ENCODE results near the gene ZNF350.
"Not testable (repeated sequence)": the region's sequence is repeated elsewhere in the genome, so short reads cannot be mapped to it uniquely, and the experiment has no call there.

The ZNF350 gene

GRCh38 chr19:51994048-51994644, 7.5 kb upstream of the ZNF350 start:
- Histone ChIP-seq H3K4me1 (ENCODE audit: control insufficient read depth, insufficient read depth, low read length) (no peaks in the 10 kb centered on the region), H3K27ac (ENCODE audit: low read depth, low read length) (no peak overlapping the region), H3K36me3 (ENCODE audit: control insufficient read depth, insufficient read depth, low read length) (peaks cover 32% of the 10 kb centered on the region), H3K27me3 (ENCODE audit: control insufficient read depth, insufficient read depth, low read length) (no peaks in the 10 kb centered on the region), H3K9ac (ENCODE audit: low read length) (no peak overlapping the region), H3K4me3 (ENCODE audit: low read length) (no peak overlapping the region)

- Histone ChIP-seq H3K27me3 (ENCODE audit: control insufficient read depth, insufficient read depth, low read length) (no peaks in the 10 kb centered on the region), H3K27ac (ENCODE audit: low read depth, low read length) (no peak overlapping the region), H3K9ac (ENCODE audit: low read length) (no peak overlapping the region), H3K4me1 (ENCODE audit: control insufficient read depth, insufficient read depth, low read length) (no peaks in the 10 kb centered on the region), H3K36me3 (ENCODE audit: control insufficient read depth, insufficient read depth, low read length) (peaks cover 27% of the 10 kb centered on the region), H3K4me3 (ENCODE audit: low read length) (no peak overlapping the region)
Measured at GRCh38 chr19:51993422-51993821, 6.8 kb upstream of the ZNF350 start.

GRCh38 chr19:51983361-51983760, 3.3 kb downstream of the ZNF350 start:
- Histone ChIP-seq H3K27me3 (ENCODE audit: control insufficient read depth, insufficient read depth, low read length) (no peaks in the 10 kb centered on the region), H3K4me1 (ENCODE audit: control insufficient read depth, insufficient read depth, low read length) (no peaks in the 10 kb centered on the region), H3K36me3 (ENCODE audit: control insufficient read depth, insufficient read depth, low read length) (peaks cover 13% of the 10 kb centered on the region), H3K27ac (ENCODE audit: low read depth, low read length) (no peak overlapping the region), H3K9ac (ENCODE audit: low read length) (no peak overlapping the region), H3K4me3 (ENCODE audit: low read length) (no peak overlapping the region)

- not testable (repeated sequence) for H3K4me3 ChIP-seq (ENCODE audit: low read length); H3K4me1 ChIP-seq (ENCODE audit: control insufficient read depth, insufficient read depth, low read length); H3K27me3 ChIP-seq (ENCODE audit: control insufficient read depth, insufficient read depth, low read length); H3K27ac ChIP-seq (ENCODE audit: low read depth, low read length); H3K9ac ChIP-seq (ENCODE audit: low read length)
- peaks cover 21% of the 10 kb centered on the region for H3K36me3 ChIP-seq (ENCODE audit: control insufficient read depth, insufficient read depth, low read length)
Measured at GRCh38 chr19:51980926-51981325, 5.7 kb downstream of the ZNF350 start.

GRCh38 chr19:51980116-51980736, 6.4 kb downstream of the ZNF350 start:
- Histone ChIP-seq H3K36me3 (ENCODE audit: control insufficient read depth, insufficient read depth, low read length) (peaks cover 21% of the 10 kb centered on the region), H3K27me3 (ENCODE audit: control insufficient read depth, insufficient read depth, low read length) (no peaks in the 10 kb centered on the region), H3K4me1 (ENCODE audit: control insufficient read depth, insufficient read depth, low read length) (no peaks in the 10 kb centered on the region), H3K27ac (ENCODE audit: low read depth, low read length) (no peak overlapping the region), H3K9ac (ENCODE audit: low read length) (no peak overlapping the region), H3K4me3 (ENCODE audit: low read length) (no peak overlapping the region)

GRCh38 chr19:51978882-51979281, 7.8 kb downstream of the ZNF350 start:
- Histone ChIP-seq H3K9ac (ENCODE audit: low read length) (no peak overlapping the region), H3K4me3 (ENCODE audit: low read length) (no peak overlapping the region), H3K27ac (ENCODE audit: low read depth, low read length) (no peak overlapping the region), H3K27me3 (ENCODE audit: control insufficient read depth, insufficient read depth, low read length) (no peaks in the 10 kb centered on the region), H3K36me3 (ENCODE audit: control insufficient read depth, insufficient read depth, low read length) (peaks cover 30% of the 10 kb centered on the region), H3K4me1 (ENCODE audit: control insufficient read depth, insufficient read depth, low read length) (no peaks in the 10 kb centered on the region)

- Histone ChIP-seq H3K27ac (ENCODE audit: low read depth, low read length) (no peak overlapping the region), H3K4me1 (ENCODE audit: control insufficient read depth, insufficient read depth, low read length) (no peaks in the 10 kb centered on the region), H3K27me3 (ENCODE audit: control insufficient read depth, insufficient read depth, low read length) (no peaks in the 10 kb centered on the region), H3K36me3 (ENCODE audit: control insufficient read depth, insufficient read depth, low read length) (peaks cover 38% of the 10 kb centered on the region), H3K4me3 (ENCODE audit: low read length) (no peak overlapping the region), H3K9ac (ENCODE audit: low read length) (no peak overlapping the region)
Measured at GRCh38 chr19:51977346-51977745, 9.3 kb downstream of the ZNF350 start.

GRCh38 chr19:51976852-51977251, 9.8 kb downstream of the ZNF350 start:
- no peak overlapping the region for H3K9ac ChIP-seq (ENCODE audit: low read length)
- H3K27me3 ChIP-seq (ENCODE audit: control insufficient read depth, insufficient read depth, low read length), result no peaks in the 10 kb centered on the region
- H3K27ac ChIP-seq (ENCODE audit: low read depth, low read length), result no peak overlapping the region
- no peak overlapping the region for H3K4me3 ChIP-seq (ENCODE audit: low read length)
- peaks cover 40% of the 10 kb centered on the region for H3K36me3 ChIP-seq (ENCODE audit: control insufficient read depth, insufficient read depth, low read length)
- H3K4me1 ChIP-seq (ENCODE audit: control insufficient read depth, insufficient read depth, low read length), result no peaks in the 10 kb centered on the region

- peaks cover 49% of the 10 kb centered on the region for H3K36me3 ChIP-seq (ENCODE audit: control insufficient read depth, insufficient read depth, low read length)
- H3K4me1 ChIP-seq (ENCODE audit: control insufficient read depth, insufficient read depth, low read length); H3K4me3 ChIP-seq (ENCODE audit: low read length); H3K27ac ChIP-seq (ENCODE audit: low read depth, low read length); H3K9ac ChIP-seq (ENCODE audit: low read length); H3K27me3 ChIP-seq (ENCODE audit: control insufficient read depth, insufficient read depth, low read length): not testable (repeated sequence)
Measured at GRCh38 chr19:51975787-51976186, 10.9 kb downstream of the ZNF350 start.

- Histone ChIP-seq H3K9ac (ENCODE audit: low read length) (no peak overlapping the region), H3K36me3 (ENCODE audit: control insufficient read depth, insufficient read depth, low read length) (peaks cover 59% of the 10 kb centered on the region)
Measured at GRCh38 chr19:51971624-51972023, 15.0 kb downstream of the ZNF350 start.

GRCh38 chr19:51970718-51971117, 15.9 kb downstream of the ZNF350 start:
- Histone ChIP-seq H3K4me3 (ENCODE audit: low read length) (no peak overlapping the region), H3K9ac (ENCODE audit: low read length) (no peak overlapping the region), H3K36me3 (ENCODE audit: control insufficient read depth, insufficient read depth, low read length) (peaks cover 63% of the 10 kb centered on the region), H3K27me3 (ENCODE audit: control insufficient read depth, insufficient read depth, low read length) (no peaks in the 10 kb centered on the region), H3K27ac (ENCODE audit: low read depth, low read length) (no peak overlapping the region), H3K4me1 (ENCODE audit: control insufficient read depth, insufficient read depth, low read length) (no peaks in the 10 kb centered on the region)

More at GRCh38 chr19:51971624-51972023, 15.0 kb downstream of the ZNF350 start:
- Histone ChIP-seq H3K27ac (ENCODE audit: low read depth, low read length) (no peak overlapping the region), H3K27me3 (ENCODE audit: control insufficient read depth, insufficient read depth, low read length) (no peaks in the 10 kb centered on the region), H3K4me3 (ENCODE audit: low read length) (peak overlapping the region; percentile 29), H3K4me1 (ENCODE audit: control insufficient read depth, insufficient read depth, low read length) (no peaks in the 10 kb centered on the region)

- no peak overlapping the region for H3K9ac ChIP-seq (ENCODE audit: low read length)
- H3K4me3 ChIP-seq (ENCODE audit: low read length), result no peak overlapping the region
- no peaks in the 10 kb centered on the region for H3K27me3 ChIP-seq (ENCODE audit: control insufficient read depth, insufficient read depth, low read length)
- H3K36me3 ChIP-seq (ENCODE audit: control insufficient read depth, insufficient read depth, low read length), result peaks cover 45% of the 10 kb centered on the region
- H3K27ac ChIP-seq (ENCODE audit: low read depth, low read length), result no peak overlapping the region
- no peaks in the 10 kb centered on the region for H3K4me1 ChIP-seq (ENCODE audit: control insufficient read depth, insufficient read depth, low read length)
Measured at GRCh38 chr19:51965583-51965982, 21.1 kb downstream of the ZNF350 start.

GRCh38 chr19:51960621-51961233, 25.9 kb downstream of the ZNF350 start:
- not testable (repeated sequence) for H3K4me1 ChIP-seq (ENCODE audit: control insufficient read depth, insufficient read depth, low read length); H3K4me3 ChIP-seq (ENCODE audit: low read length); H3K27ac ChIP-seq (ENCODE audit: low read depth, low read length); H3K9ac ChIP-seq (ENCODE audit: low read length); H3K27me3 ChIP-seq (ENCODE audit: control insufficient read depth, insufficient read depth, low read length)
- peaks cover 13% of the 10 kb centered on the region for H3K36me3 ChIP-seq (ENCODE audit: control insufficient read depth, insufficient read depth, low read length)

Data from rectal smooth muscle tissue (tissue), 1 donor.